ENCODE measurements around the gene COL18A1. TPM values are rescaled to one million over a fixed set of nuclear protein-coding genes. Genes with fewer than 3 reads are reported as not detected.

Gene COL18A1
- total RNA-seq, 1 experiment from 2014 or later: 3.3 TPM

- intact Hi-C loops (cut with micrococcal nuclease; ENCODE audit: unreplicated experiment): no loop called here
- Histone ChIP-seq H3K4me3 (ENCODE audit: low read depth, low read length, poor library complexity, severe bottlenecking) (no peak overlapping the region), H3K27me3 (replicated peaks; ENCODE audit: insufficient read depth, low read depth, low read length, poor library complexity) (no peaks in the 10 kb centered on the region), H3K4me1 (ENCODE audit: insufficient read depth, low read length, poor library complexity, severe bottlenecking) (peaks cover 24% of the 10 kb centered on the region), H3K9me3 (ENCODE audit: low read depth, low read length, poor library complexity, severe bottlenecking) (no peaks in the 10 kb centered on the region), H3K27ac (ENCODE audit: low read depth, low read length, poor library complexity, severe bottlenecking) (no peak overlapping the region), H3K36me3 (ENCODE audit: insufficient read depth, low read length, poor library complexity, severe bottlenecking) (peaks cover 17% of the 10 kb centered on the region)
- DNase-seq (ENCODE audit: low spot score): no peak
- POLR2A ChIA-PET (ENCODE audit: low non-redundant PET): no interaction called here
- no peak for TF ChIP-seq EZH2 (IDR thresholded peaks at IDR 0.05; ENCODE audit: borderline replicate concordance, low read depth, low read length, poor library complexity, severe bottlenecking)
- TF ChIP-seq, protein P1, sequence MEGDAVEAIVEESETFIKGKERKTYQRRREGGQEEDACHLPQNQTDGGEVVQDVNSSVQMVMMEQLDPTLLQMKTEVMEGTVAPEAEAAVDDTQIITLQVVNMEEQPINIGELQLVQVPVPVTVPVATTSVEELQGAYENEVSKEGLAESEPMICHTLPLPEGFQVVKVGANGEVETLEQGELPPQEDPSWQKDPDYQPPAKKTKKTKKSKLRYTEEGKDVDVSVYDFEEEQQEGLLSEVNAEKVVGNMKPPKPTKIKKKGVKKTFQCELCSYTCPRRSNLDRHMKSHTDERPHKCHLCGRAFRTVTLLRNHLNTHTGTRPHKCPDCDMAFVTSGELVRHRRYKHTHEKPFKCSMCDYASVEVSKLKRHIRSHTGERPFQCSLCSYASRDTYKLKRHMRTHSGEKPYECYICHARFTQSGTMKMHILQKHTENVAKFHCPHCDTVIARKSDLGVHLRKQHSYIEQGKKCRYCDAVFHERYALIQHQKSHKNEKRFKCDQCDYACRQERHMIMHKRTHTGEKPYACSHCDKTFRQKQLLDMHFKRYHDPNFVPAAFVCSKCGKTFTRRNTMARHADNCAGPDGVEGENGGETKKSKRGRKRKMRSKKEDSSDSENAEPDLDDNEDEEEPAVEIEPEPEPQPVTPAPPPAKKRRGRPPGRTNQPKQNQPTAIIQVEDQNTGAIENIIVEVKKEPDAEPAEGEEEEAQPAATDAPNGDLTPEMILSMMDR (conservative IDR thresholded peaks at IDR 0.05; ENCODE audit: low read depth, low read length): no peak
- no TSS peak for BruUV-seq (replicated peaks)
- CTCF ChIA-PET: no interaction called here
These were observed 133.5 kb downstream of the COL18A1 start for GRCh38 chr21:45538381-45539045.

DNA sequence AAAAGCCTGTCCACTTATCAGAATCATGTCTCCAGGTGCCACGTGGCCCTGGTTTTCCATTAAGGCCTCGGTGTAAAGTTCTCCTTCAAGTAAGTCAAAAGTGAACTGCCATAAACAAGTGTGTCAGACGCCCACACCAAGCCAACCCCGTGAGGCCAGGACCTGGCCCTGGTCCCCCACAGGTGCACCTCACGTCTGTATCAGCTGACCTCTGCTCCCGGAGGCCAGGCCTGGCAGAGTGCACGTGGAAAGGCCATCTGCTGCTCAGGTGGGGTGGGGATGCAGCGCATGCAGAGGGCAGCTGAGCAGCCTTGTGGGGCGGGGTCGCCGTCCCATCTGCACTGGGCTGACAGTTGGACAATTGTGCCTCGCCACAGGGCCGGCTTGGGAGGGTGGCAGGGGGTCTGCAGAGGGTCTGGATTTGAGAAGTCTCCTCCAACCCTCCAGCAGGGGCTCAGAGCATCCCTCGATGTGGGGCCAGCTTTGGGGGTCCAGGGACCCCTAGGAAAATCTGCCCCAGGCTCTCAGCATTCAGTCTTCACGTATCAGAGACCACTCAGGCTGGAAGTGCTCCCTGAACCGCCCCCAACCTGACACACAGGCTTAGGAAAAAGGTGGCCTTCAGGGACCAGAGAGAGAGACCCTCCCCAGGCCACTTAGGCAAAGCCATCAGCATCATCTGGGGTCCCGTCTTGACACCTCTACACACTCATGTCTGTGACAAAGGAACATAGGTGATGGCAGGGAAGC, 134.3 kb downstream of the COL18A1 start:
- Histone ChIP-seq H3K9me3 (ENCODE audit: low read depth, low read length, poor library complexity, severe bottlenecking) (no peaks in the 10 kb centered on the region), H3K36me3 (ENCODE audit: insufficient read depth, low read length, poor library complexity, severe bottlenecking) (peaks cover 17% of the 10 kb centered on the region), H3K27me3 (replicated peaks; ENCODE audit: insufficient read depth, low read depth, low read length, poor library complexity) (no peaks in the 10 kb centered on the region), H3K4me1 (ENCODE audit: insufficient read depth, low read length, poor library complexity, severe bottlenecking) (peaks cover 25% of the 10 kb centered on the region), H3K27ac (ENCODE audit: low read depth, low read length, poor library complexity, severe bottlenecking) (no peak overlapping the region), H3K4me3 (ENCODE audit: low read depth, low read length, poor library complexity, severe bottlenecking) (no peak overlapping the region)
- BruUV-seq (replicated peaks): no TSS peak
- CTCF ChIA-PET: no interaction called here
- no peak for TF ChIP-seq EZH2 (IDR thresholded peaks at IDR 0.05; ENCODE audit: borderline replicate concordance, low read depth, low read length, poor library complexity, severe bottlenecking)
- TF ChIP-seq, protein P1 (conservative IDR thresholded peaks at IDR 0.05; ENCODE audit: low read depth, low read length): no peak
- intact Hi-C loops (cut with micrococcal nuclease; ENCODE audit: unreplicated experiment): no loop called here
- DNase-seq (ENCODE audit: low spot score): no peak
- POLR2A ChIA-PET (ENCODE audit: low non-redundant PET): no interaction called here

GRCh38 chr21:45539796-45540600, 135.0 kb downstream of the COL18A1 start:
- POLR2A ChIA-PET (ENCODE audit: low non-redundant PET): no interaction called here
- H3K36me3 ChIP-seq (ENCODE audit: insufficient read depth, low read length, poor library complexity, severe bottlenecking): peaks cover 11% of the 10 kb centered on the region
- intact Hi-C loops (cut with micrococcal nuclease; ENCODE audit: unreplicated experiment): loop anchor here (10.0 kb wide), 1 partner anchor 345 kb away; no protein-coding TSS in a partner anchor
- TF ChIP-seq, protein P1 (conservative IDR thresholded peaks at IDR 0.05; ENCODE audit: low read depth, low read length): no peak
- no peak for TF ChIP-seq EZH2 (IDR thresholded peaks at IDR 0.05; ENCODE audit: borderline replicate concordance, low read depth, low read length, poor library complexity, severe bottlenecking)
- CTCF ChIA-PET: no interaction called here
- peak overlapping the region; percentile 28 for H3K27ac ChIP-seq (ENCODE audit: low read depth, low read length, poor library complexity, severe bottlenecking)
- DNase-seq (ENCODE audit: low spot score): no peak
- no TSS peak for BruUV-seq (replicated peaks)
- H3K9me3 ChIP-seq (ENCODE audit: low read depth, low read length, poor library complexity, severe bottlenecking): no peaks in the 10 kb centered on the region
- no peak overlapping the region for H3K4me3 ChIP-seq (ENCODE audit: low read depth, low read length, poor library complexity, severe bottlenecking)
- peaks cover 25% of the 10 kb centered on the region for H3K4me1 ChIP-seq (ENCODE audit: insufficient read depth, low read length, poor library complexity, severe bottlenecking)
- no peaks in the 10 kb centered on the region for H3K27me3 ChIP-seq (replicated peaks; ENCODE audit: insufficient read depth, low read depth, low read length, poor library complexity)
